ENCODE data around the gene HS6ST2.
"Not testable (repeated sequence)": the region's sequence is repeated elsewhere in the genome, so short reads cannot be mapped to it uniquely, and the experiment has no call there.

Gene HS6ST2

DNA sequence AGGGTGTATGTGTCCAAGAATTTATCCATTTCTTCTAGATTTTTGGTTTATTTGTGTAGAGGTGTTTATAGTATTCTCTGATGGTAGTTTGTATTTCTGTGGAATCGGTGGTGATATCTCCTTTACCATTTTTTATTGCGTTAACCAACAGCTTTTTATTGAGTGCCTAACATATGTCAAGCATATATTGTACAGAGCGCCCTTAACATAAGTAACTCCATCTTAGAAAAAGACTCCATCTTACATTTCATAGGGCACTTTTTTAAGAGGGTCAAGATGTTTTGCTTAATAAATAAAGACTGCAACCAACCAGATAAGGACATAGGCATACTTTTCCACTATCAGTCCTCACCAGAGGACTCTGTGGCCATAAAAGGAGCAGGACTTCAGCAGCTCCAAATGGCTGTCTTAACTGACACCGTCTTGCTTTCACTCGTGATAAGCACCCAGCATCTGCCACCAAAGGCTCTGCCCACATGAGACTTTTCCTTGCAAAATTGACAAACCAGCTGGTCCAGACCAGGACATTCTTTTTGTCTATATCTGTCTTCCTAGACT is 75.0 kb downstream of the HS6ST2 start:
- no peak overlapping the region for H3K27ac Mint-ChIP-seq
- H3K36me3 Mint-ChIP-seq (ENCODE audit: low read depth) = no peaks in the 10 kb centered on the region
- H3K27me3 Mint-ChIP-seq = no peaks in the 10 kb centered on the region
- H3K9me3 Mint-ChIP-seq = no peaks in the 10 kb centered on the region
- H3K4me1 Mint-ChIP-seq (ENCODE audit: low read depth) = no peaks in the 10 kb centered on the region
- no peak overlapping the region for H3K4me3 Mint-ChIP-seq

DNA sequence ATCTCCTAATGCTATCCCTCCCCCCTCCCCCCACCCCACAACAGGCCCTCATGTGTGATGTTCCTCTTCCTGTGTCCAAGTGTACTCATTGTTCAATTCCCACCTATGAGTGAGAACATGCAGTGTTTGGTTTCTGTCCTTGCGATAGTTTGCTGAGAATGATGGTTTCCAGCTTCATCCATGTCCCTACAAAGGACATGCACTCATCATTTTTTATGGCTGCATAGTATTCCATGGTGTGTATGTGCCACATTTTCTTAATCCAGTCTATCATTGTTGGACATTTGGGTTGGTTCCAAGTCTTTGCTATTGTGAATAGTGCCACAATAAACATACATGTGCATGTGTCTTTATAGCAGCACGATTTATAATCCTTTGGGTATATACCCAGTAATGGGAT is 77.7 kb downstream of the HS6ST2 start:
- H3K9me3 Mint-ChIP-seq; H3K27ac Mint-ChIP-seq; H3K27me3 Mint-ChIP-seq; H3K4me3 Mint-ChIP-seq; H3K36me3 Mint-ChIP-seq (ENCODE audit: low read depth); H3K4me1 Mint-ChIP-seq (ENCODE audit: low read depth): not testable (repeated sequence)

DNA sequence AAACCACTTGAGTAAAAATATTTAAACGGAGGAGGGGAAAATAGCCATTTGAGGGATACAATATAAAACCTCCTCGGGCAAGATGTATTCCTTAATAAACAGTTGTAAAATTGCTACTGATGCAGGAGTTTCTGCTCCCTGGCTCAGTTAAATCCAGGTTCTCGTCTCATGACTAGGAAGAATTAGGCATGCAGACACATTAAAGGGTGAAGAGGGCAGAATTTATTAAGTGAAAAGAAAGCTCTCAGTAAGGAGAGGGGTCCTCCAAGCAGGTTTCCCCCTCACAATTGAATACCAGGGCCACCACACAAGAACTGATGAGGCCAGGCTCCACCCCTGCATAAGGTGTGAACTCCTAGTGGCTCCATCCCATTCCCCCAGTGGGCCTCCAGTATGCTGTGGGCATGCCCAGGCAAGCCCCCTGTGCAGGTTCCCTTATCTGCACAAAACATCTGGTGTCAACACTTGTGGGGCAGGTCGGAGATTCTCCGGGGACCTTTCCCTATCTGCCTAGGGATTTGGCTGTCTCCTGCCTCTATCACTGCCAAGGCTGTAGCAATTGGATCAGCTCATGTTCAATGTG is 80.4 kb downstream of the HS6ST2 start:
- Mint-ChIP-seq H3K27me3 (no peaks in the 10 kb centered on the region), H3K36me3 (ENCODE audit: low read depth) (no peaks in the 10 kb centered on the region), H3K27ac (no peak overlapping the region), H3K4me3 (no peak overlapping the region), H3K9me3 (no peaks in the 10 kb centered on the region), H3K4me1 (ENCODE audit: low read depth) (no peaks in the 10 kb centered on the region)

- Mint-ChIP-seq H3K9me3 (no peaks in the 10 kb centered on the region), H3K4me3 (no peak overlapping the region), H3K4me1 (ENCODE audit: low read depth) (no peaks in the 10 kb centered on the region), H3K36me3 (ENCODE audit: low read depth) (no peaks in the 10 kb centered on the region), H3K27ac (no peak overlapping the region), H3K27me3 (no peaks in the 10 kb centered on the region)
These were observed 81.7 kb downstream of the HS6ST2 start for GRCh38 chrX:132876523-132877338.

- Mint-ChIP-seq H3K27me3 (no peaks in the 10 kb centered on the region), H3K4me3 (no peak overlapping the region), H3K4me1 (ENCODE audit: low read depth) (no peaks in the 10 kb centered on the region), H3K27ac (no peak overlapping the region), H3K9me3 (no peaks in the 10 kb centered on the region), H3K36me3 (ENCODE audit: low read depth) (no peaks in the 10 kb centered on the region)
These were observed 82.5 kb downstream of the HS6ST2 start for GRCh38 chrX:132875650-132876522.

DNA sequence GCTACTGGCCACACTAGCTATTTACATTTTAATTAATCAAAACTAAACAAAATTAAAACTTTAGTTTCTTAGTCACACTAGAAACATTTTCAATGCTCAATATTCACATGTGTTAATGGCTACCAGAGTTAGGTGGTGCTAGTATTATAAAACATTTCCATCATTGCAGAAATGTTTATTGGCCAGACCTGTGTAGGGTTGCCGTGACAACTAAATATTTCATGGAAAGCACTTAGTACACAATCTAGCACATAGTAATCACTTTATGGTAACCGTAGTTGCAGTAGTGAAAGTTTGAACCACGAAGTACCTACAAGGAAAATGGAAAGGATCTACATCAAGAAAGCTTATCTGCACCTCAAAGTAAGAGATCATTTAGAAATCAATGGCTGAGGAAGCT is 95.9 kb downstream of the HS6ST2 start:
- no peaks in the 10 kb centered on the region for H3K9me3 Mint-ChIP-seq
- no peak overlapping the region for H3K4me3 Mint-ChIP-seq
- H3K4me1 Mint-ChIP-seq (ENCODE audit: low read depth) = no peaks in the 10 kb centered on the region
- no peaks in the 10 kb centered on the region for H3K27me3 Mint-ChIP-seq
- no peak overlapping the region for H3K27ac Mint-ChIP-seq
- no peaks in the 10 kb centered on the region for H3K36me3 Mint-ChIP-seq (ENCODE audit: low read depth)

- Mint-ChIP-seq H3K4me1 (ENCODE audit: low read depth) (no peaks in the 10 kb centered on the region), H3K4me3 (no peak overlapping the region), H3K27me3 (no peaks in the 10 kb centered on the region), H3K9me3 (no peaks in the 10 kb centered on the region), H3K27ac (no peak overlapping the region), H3K36me3 (ENCODE audit: low read depth) (no peaks in the 10 kb centered on the region)
These were observed 97.4 kb downstream of the HS6ST2 start for GRCh38 chrX:132861076-132861475.

GRCh38 chrX:132860200-132860599 is 98.2 kb downstream of the HS6ST2 start:
- Mint-ChIP-seq H3K36me3 (ENCODE audit: low read depth) (no peaks in the 10 kb centered on the region), H3K4me1 (ENCODE audit: low read depth) (no peaks in the 10 kb centered on the region), H3K27ac (no peak overlapping the region), H3K4me3 (no peak overlapping the region), H3K27me3 (no peaks in the 10 kb centered on the region), H3K9me3 (no peaks in the 10 kb centered on the region)

GRCh38 chrX:132858018-132858417 is 100.4 kb downstream of the HS6ST2 start:
- no peak overlapping the region for H3K27ac Mint-ChIP-seq
- H3K27me3 Mint-ChIP-seq = no peaks in the 10 kb centered on the region
- H3K4me1 Mint-ChIP-seq (ENCODE audit: low read depth) = no peaks in the 10 kb centered on the region
- H3K4me3 Mint-ChIP-seq = no peak overlapping the region
- no peaks in the 10 kb centered on the region for H3K36me3 Mint-ChIP-seq (ENCODE audit: low read depth)
- no peaks in the 10 kb centered on the region for H3K9me3 Mint-ChIP-seq

GRCh38 chrX:132855780-132856341 is 102.6 kb downstream of the HS6ST2 start:
- Mint-ChIP-seq H3K36me3 (ENCODE audit: low read depth) (no peaks in the 10 kb centered on the region), H3K4me3 (no peak overlapping the region), H3K4me1 (ENCODE audit: low read depth) (no peaks in the 10 kb centered on the region), H3K9me3 (no peaks in the 10 kb centered on the region), H3K27me3 (peaks cover 4% of the 10 kb centered on the region), H3K27ac (no peak overlapping the region)

- H3K9me3 Mint-ChIP-seq = no peaks in the 10 kb centered on the region
- no peaks in the 10 kb centered on the region for H3K36me3 Mint-ChIP-seq (ENCODE audit: low read depth)
- no peak overlapping the region for H3K27ac Mint-ChIP-seq
- H3K4me3 Mint-ChIP-seq = no peak overlapping the region
- no peaks in the 10 kb centered on the region for H3K4me1 Mint-ChIP-seq (ENCODE audit: low read depth)
- peaks cover 4% of the 10 kb centered on the region for H3K27me3 Mint-ChIP-seq
These were observed 105.4 kb downstream of the HS6ST2 start for GRCh38 chrX:132853040-132853439.

DNA sequence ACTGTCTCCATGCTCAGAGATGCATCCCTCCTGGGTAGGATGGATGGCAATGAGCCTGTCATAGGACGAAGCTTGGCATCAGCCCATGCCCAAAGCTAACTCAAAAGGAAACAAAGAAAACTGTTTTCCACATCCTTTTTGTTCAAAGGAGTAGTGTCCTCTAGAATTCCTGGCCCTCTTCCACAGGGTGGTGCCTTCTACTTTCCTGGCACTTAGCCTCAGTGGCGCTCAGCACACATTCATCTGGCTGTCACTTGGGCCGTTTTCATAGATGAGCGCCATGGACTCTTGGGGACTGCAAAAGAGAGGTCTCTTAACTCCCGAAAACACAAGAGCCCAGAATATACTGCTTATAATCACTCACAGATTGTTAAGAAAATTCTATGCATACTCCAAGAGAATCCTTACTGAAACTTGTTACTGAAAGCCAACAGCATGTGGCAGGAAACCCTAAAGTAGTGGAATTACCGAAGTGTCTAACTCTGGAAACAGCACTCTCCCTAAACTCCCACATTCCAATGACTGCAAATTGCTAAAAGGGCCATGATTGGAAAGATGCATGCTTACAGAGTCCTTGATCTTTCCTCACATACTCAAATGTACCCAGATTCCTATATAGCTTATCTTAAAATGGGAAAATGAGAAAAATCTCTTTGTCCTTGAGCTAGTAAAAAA is 110.0 kb downstream of the HS6ST2 start:
- H3K36me3 Mint-ChIP-seq (ENCODE audit: low read depth) = no peaks in the 10 kb centered on the region
- H3K27ac Mint-ChIP-seq = no peak overlapping the region
- H3K4me1 Mint-ChIP-seq (ENCODE audit: low read depth) = no peaks in the 10 kb centered on the region
- H3K4me3 Mint-ChIP-seq = no peak overlapping the region
- H3K9me3 Mint-ChIP-seq = no peaks in the 10 kb centered on the region
- H3K27me3 Mint-ChIP-seq = peaks cover 4% of the 10 kb centered on the region

DNA sequence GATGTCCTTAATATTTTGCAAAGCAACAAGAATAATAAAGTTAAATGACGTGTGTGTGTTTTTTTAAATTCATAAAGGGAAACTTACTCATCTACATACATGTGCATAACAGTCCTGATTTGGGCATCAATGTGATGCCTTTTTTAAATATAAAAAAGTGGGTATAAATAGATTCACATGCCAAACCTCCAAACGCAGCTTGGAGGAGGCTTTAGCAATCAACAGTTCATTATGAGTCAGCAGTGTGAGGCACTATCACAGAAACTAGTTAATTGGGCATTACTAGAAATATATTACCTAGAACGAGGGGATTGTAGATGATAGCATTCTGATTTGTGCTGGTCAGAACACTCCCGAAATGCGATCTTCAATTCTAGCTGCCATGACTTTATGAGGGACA is 115.1 kb downstream of the HS6ST2 start:
- H3K9me3 Mint-ChIP-seq = no peaks in the 10 kb centered on the region
- H3K36me3 Mint-ChIP-seq (ENCODE audit: low read depth) = no peaks in the 10 kb centered on the region
- no peaks in the 10 kb centered on the region for H3K27me3 Mint-ChIP-seq
- no peak overlapping the region for H3K4me3 Mint-ChIP-seq
- H3K4me1 Mint-ChIP-seq (ENCODE audit: low read depth) = no peaks in the 10 kb centered on the region
- H3K27ac Mint-ChIP-seq = no peak overlapping the region

DNA sequence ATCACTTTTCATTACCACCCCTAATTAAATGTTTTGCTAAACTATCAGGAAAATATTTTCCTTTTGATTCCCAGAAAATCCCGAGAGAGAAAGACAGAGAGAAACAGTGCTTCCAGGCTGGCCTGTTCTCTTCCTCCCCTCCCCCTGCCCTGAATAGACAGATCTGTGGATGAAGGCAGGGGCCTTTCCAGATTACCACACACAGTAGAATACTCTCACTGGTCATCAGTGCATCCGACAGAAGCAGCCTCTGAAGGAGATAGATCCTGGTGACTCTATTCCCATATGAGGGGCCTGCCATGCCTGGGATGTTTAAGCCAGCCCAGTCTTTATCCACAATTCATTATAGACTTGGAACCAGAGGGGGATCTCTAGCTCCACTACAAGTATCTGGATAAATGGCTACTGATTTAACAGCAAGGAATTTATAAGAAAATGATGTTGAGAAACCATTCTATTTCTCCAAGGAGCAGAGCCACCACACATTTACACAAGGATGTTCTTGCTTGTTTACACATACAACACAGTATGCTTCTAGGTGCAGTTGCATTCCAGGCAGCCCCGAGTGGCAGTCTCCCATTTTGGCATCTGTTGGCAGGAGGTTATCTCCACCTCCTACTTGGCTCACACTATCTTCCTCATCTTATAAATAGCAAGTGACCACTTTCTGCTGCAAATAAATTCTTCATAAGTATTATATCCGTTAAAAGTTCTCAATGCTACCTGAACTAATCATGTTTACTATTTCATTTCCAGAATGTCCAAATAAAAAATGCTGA is 115.8 kb downstream of the HS6ST2 start:
- H3K27ac Mint-ChIP-seq = no peak overlapping the region
- H3K27me3 Mint-ChIP-seq = no peaks in the 10 kb centered on the region
- H3K4me3 Mint-ChIP-seq = no peak overlapping the region
- H3K36me3 Mint-ChIP-seq (ENCODE audit: low read depth) = no peaks in the 10 kb centered on the region
- no peaks in the 10 kb centered on the region for H3K9me3 Mint-ChIP-seq
- H3K4me1 Mint-ChIP-seq (ENCODE audit: low read depth) = no peaks in the 10 kb centered on the region
